A549 treated with ZK216348 at 1 μM for 4 hours (cell line): ENCODE data around the gene DHDH. TPM values are rescaled to one million over a fixed set of nuclear protein-coding genes. Genes with fewer than 3 reads are reported as not detected.

Experiments
- total RNA-seq: library from RNA; stranded (reverse); fragments of 200-300 nt; extraction: Qiagen RNA extraction; gene quantifications from 5 replicates; pipeline ENCODE4 v1.2.3, GENCODE V29; 2022; ENCODE audit warnings: low read depth

Gene DHDH
- 1.0 to 2.3 TPM (median 1.9 TPM) in 5 replicates for total RNA-seq

GRCh38 chr19:48933382-48933932 lies at the start of gene DHDH:
TSS of gene DHDH (plus strand) at chr19:48933699. CDS start at chr19:48933722, 23 bp downstream.

DNA sequence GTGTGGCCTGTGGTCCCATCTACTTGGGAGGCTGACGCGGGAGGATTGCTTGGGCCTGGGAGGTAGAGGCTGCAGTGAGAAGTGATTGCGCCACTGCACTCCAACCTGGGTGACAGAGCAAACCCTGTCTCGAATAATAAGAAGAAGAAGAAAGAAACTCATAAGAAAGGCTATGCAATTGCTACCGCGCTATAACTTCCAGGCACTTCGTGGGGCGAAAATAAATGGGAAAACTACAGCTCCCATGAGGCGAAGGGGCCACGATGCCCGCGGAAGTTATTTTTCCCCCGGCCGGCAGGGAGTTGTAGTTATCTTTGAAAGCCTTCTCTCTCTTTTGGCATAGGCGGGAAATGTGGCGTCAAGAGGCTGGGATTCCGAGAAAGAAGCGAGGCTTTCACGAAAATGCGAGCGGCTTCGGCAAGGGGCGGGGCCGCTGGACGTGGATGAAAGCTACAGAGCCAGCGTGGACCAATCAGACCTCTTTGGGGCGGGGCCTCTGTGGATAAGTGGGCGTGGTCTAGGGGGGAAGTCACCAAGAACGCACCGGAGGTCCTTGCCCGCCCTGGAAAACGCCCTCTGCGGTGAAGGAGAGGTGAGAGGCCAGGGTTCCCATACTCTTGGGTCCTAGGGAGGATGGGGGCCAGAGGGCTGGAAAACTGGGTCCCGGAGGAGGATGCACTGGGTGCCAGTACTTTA lies 33.6 kb upstream of the DHDH start, which contains the start of gene NUCB1:
NUCB1 (plus strand) TSS at position 532 of the 696 bp plus-strand sequence. CDS start 485 bp downstream, outside the sequence.

GRCh38 chr19:48954595-48955307 lies 21.3 kb downstream of the DHDH start, which contains the start of gene BAX:
TSS of gene BAX (plus strand) at chr19:48954875. CDS start at chr19:48954929, 54 bp downstream.

GRCh38 chr19:48965040-48965805 lies 31.7 kb downstream of the DHDH start, which contains the start of gene FTL:
TSS of gene FTL (plus strand) at chr19:48965309. CDS start at chr19:48965508, 199 bp downstream.

DNA sequence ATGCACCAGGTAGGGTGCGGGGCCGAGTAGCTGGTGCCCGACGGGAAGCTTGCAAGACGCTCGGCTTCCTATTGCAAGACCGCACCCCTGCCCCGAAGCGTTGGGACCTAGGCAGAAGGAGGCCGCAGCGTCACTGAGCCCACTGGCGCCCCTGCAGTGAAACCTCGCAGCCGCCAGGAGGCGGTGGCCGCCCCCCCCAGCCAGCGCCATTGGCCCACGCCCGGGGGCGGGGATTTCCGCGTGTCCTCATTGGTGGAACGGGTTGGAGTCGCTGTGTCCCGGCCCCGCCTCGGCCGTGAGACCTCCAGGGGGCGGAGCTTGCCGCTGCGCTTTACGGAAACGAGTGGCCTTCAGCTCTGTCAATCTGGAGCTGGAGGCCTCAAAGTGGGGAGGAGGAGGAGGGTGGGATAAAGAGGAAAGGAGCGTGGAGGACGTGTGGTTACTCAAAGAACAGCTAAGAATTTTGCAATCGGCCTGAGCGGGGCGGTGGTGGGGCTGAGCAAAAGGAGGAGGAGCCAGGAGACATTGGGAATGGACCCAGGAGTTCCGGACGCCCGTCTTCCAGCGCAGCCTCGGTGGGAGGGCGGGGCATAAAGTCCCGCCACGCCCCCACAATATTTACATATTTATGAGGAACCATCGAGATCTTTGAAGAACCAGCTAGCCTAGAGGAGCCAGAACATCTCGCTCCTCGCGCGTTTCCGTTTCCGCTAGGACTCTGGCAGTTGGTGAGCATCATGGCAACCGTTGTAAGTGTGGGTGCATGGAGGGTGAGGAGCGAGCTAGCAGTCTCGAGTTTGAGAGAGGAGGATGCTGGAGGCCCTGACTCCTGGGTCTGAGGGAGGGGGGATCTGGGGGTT lies 59.9 kb downstream of the DHDH start, which contains the start of the genes GYS1 and RUVBL2:
GYS1 (minus strand) TSS at position 135 of the 860 bp plus-strand sequence. CDS start 197 bp downstream, outside the sequence.
RUVBL2 (plus strand) TSS at position 713 of the 860 bp plus-strand sequence; CDS start at position 738, 25 bp downstream.

Other genes with a start within 250 kb of the DHDH start
- gene FUT2, start 237.7 kb upstream of the DHDH start, total RNA-seq, result not detected in 5 replicates
- gene MAMSTR, start 214.0 kb upstream of the DHDH start, total RNA-seq, result 0.14 to 0.67 TPM (median 0.41 TPM) in 5 replicates
- gene RASIP1, start 193.1 kb upstream of the DHDH start, total RNA-seq, result 0.13 to 1.4 TPM (median 0.36 TPM) in 5 replicates
- not detected in 5 replicates for gene IZUMO1, start 186.8 kb upstream of the DHDH start, total RNA-seq
- 0.04 to 0.08 TPM (median 0.05 TPM) in 4 of 5 replicates, not detected in the other for gene FUT1, start 181.1 kb upstream of the DHDH start, total RNA-seq
- gene FGF21, start 178.2 kb upstream of the DHDH start, total RNA-seq, result not detected in 5 replicates
- gene BCAT2, start 122.7 kb upstream of the DHDH start, total RNA-seq, result 41.4 to 63.3 TPM (median 59.5 TPM) in 5 replicates
- 9.4 to 15.3 TPM (median 14.5 TPM) in 5 replicates for gene HSD17B14, start 97.2 kb upstream of the DHDH start, total RNA-seq
- gene PLEKHA4, start 65.1 kb upstream of the DHDH start, total RNA-seq, result 1.1 to 3.0 TPM (median 2.2 TPM) in 5 replicates
- gene PPP1R15A, start 61.3 kb upstream of the DHDH start, total RNA-seq, result 80.7 to 142 TPM (median 101 TPM) in 5 replicates
- gene TULP2, start 35.0 kb upstream of the DHDH start, total RNA-seq, result not detected in 5 replicates
- gene NUCB1, start 33.4 kb upstream of the DHDH start, total RNA-seq, result 139 to 223 TPM (median 212 TPM) in 5 replicates
- 231 to 402 TPM (median 354 TPM) in 5 replicates for gene BAX, start 21.2 kb downstream of the DHDH start, total RNA-seq
- 16,893 to 25,075 TPM (median 18,830 TPM) in 5 replicates for gene FTL, start 31.6 kb downstream of the DHDH start, total RNA-seq
- gene GYS1, start 59.6 kb downstream of the DHDH start, total RNA-seq, result 12.8 to 22.1 TPM (median 20.3 TPM) in 5 replicates
- gene RUVBL2, start 60.2 kb downstream of the DHDH start, total RNA-seq, result 194 to 265 TPM (median 241 TPM) in 5 replicates
- not detected in 5 replicates for gene LHB, start 83.4 kb downstream of the DHDH start, total RNA-seq
- not detected in 5 replicates for gene CGB3, start 90.6 kb downstream of the DHDH start, total RNA-seq
- 0.41 to 0.94 TPM in 2 of 5 replicates, not detected in the others for gene CGB2, start 98.2 kb downstream of the DHDH start, total RNA-seq
- gene CGB1, start 103.2 kb downstream of the DHDH start, total RNA-seq, result not detected in 5 replicates
- 0.39 to 0.84 TPM (median 0.75 TPM) in 5 replicates for gene CGB5, start 110.1 kb downstream of the DHDH start, total RNA-seq
- 2.1 to 4.2 TPM (median 3.0 TPM) in 5 replicates for gene CGB8, start 115.4 kb downstream of the DHDH start, total RNA-seq
- 0.24 to 1.1 TPM (median 0.62 TPM) in 5 replicates for gene CGB7, start 124.0 kb downstream of the DHDH start, total RNA-seq
- 0.27 to 0.78 TPM (median 0.65 TPM) in 5 replicates for gene NTF4, start 131.1 kb downstream of the DHDH start, total RNA-seq
- not detected in 5 replicates for gene KCNA7, start 139.0 kb downstream of the DHDH start, total RNA-seq
- 263 to 401 TPM (median 360 TPM) in 5 replicates for gene SNRNP70, start 151.8 kb downstream of the DHDH start, total RNA-seq
- 3.3 to 9.4 TPM (median 6.7 TPM) in 5 replicates for gene LIN7B, start 180.7 kb downstream of the DHDH start, total RNA-seq
- gene C19orf73, start 185.4 kb downstream of the DHDH start, total RNA-seq, result 0.70 to 2.4 TPM (median 1.8 TPM) in 5 replicates
- gene PPFIA3, start 185.8 kb downstream of the DHDH start, total RNA-seq, result 5.7 to 9.5 TPM (median 8.6 TPM) in 5 replicates
- gene HRC, start 221.7 kb downstream of the DHDH start, total RNA-seq, result 0.19 TPM in 1 of 5 replicates, not detected in the others
- 5.5 to 10.6 TPM (median 9.5 TPM) in 5 replicates for gene TRPM4, start 224.1 kb downstream of the DHDH start, total RNA-seq